Endothelial cell of umbilical vein (primary cell): ENCODE measurements around the gene VAV2. TPM values are rescaled to one million over a fixed set of nuclear protein-coding genes. Genes with fewer than 3 reads are reported as not detected.

Source experiments
- BruUV-seq: library from RNA; stranded (reverse); fragments of 400-500 nt; replicated peaks from 2 replicates; lab custom pipeline; 2021; lab: Mats Ljungman, UMichigan
- CTCF ChIA-PET: fragments of 300-600, 350-600 bp; sonication (Branson Sonifier 250); formaldehyde crosslinking; loops from one replicate; lab custom pipeline; 2021; ENCODE audit warnings: antibody characterized with exemption, inconsistent platforms; lab: Charles Lee
- POLR2A ChIA-PET: fragments of 300-600, 350-600 bp; sonication (Branson Sonifier 250); formaldehyde crosslinking; loops from one replicate; lab custom pipeline; 2021; ENCODE audit warnings: antibody characterized with exemption, inconsistent platforms; lab: Charles Lee
- DNase-seq: peaks from one replicate; pipeline ENCODE4 v3.0.0-alpha.2; 2011; ENCODE audit warnings: low read depth, low spot score
- FAIRE-seq: peaks from 2 replicates; lab custom pipeline; 2011; peaks lifted over from hg19 to GRCh38; lab: Jason Lieb, UNC
- H2AFZ ChIP-seq: 2 replicates; pipeline ENCODE4 v1.6.0; 2012; ENCODE audit warnings: low read depth, low read length, control low read depth, inconsistent platforms
- H3K27ac ChIP-seq: 2 replicates; pipeline ENCODE4 v1.5.1; 2011; ENCODE audit warnings: low read depth, mild to moderate bottlenecking, control low read depth, low read length, moderate library complexity; ENCODE audit not compliant: insufficient read depth
- H3K27me3 ChIP-seq, 2 experiments: 2 replicates each; pipeline versions ENCODE4 v1.6.0 to v1.6.1; 2011; ENCODE audit warnings: low read length in 2 of 2, mixed read lengths in 1 of 2; ENCODE audit not compliant: control insufficient read depth in 2 of 2, insufficient read depth in 2 of 2
- H3K36me3 ChIP-seq, 2 experiments: 2 replicates in 1 of 2; 3 replicates in 1 of 2; pipeline ENCODE4 v1.5.1; 2011; ENCODE audit warnings: low read length in 2 of 2, mild to moderate bottlenecking in 1 of 2, moderate library complexity in 1 of 2; ENCODE audit not compliant: control insufficient read depth in 2 of 2, insufficient read depth in 2 of 2; ENCODE audit errors: extremely low read depth in 1 of 2
- H3K4me1 ChIP-seq: 3 replicates; pipeline ENCODE4 v1.5.1; 2011; ENCODE audit warnings: mild to moderate bottlenecking, low read length; ENCODE audit not compliant: control insufficient read depth, insufficient read depth; ENCODE audit errors: extremely low read depth
- H3K4me2 ChIP-seq: 2 replicates; pipeline ENCODE4 v1.6.1; 2011; ENCODE audit warnings: low read length, control low read depth, mixed read lengths; ENCODE audit not compliant: insufficient read depth
- H3K4me3 ChIP-seq, 3 experiments: fragments of 200-600 bp in 1 of 3; sonication (generic), shearing (Covaris generic) in 1 of 3; replicated peaks in 1 of 3; 2 replicates each; pipeline ENCODE4 v1.5.1; 2011 to 2016; ENCODE audit warnings: control low read depth in 3 of 3, low read length in 3 of 3, mild to moderate bottlenecking in 2 of 3, inconsistent platforms in 1 of 3, low read depth in 1 of 3, moderate library complexity in 1 of 3; ENCODE audit not compliant: insufficient read depth in 1 of 3
- H3K79me2 ChIP-seq: 2 replicates; pipeline ENCODE4 v1.6.0; 2012; ENCODE audit warnings: low read length, inconsistent platforms; ENCODE audit not compliant: control insufficient read depth, insufficient read depth
- H3K9ac ChIP-seq: replicated peaks from 2 replicates; pipeline ENCODE3; 2011; ENCODE audit warnings: low read length, control low read depth; ENCODE audit not compliant: insufficient read depth; ENCODE audit errors: extremely low read depth
- H3K9me1 ChIP-seq: replicated peaks from 3 replicates; pipeline ENCODE4 v1.6.0; 2011; ENCODE audit warnings: mild to moderate bottlenecking, low read length; ENCODE audit not compliant: control insufficient read depth, insufficient read depth; ENCODE audit errors: extremely low read depth
- H3K9me3 ChIP-seq: replicated peaks from 2 replicates; pipeline ENCODE4 v1.5.1; 2012; ENCODE audit warnings: low read length, inconsistent platforms; ENCODE audit not compliant: control insufficient read depth, insufficient read depth
- H4K20me1 ChIP-seq: replicated peaks from 2 replicates; pipeline ENCODE3; 2011; ENCODE audit warnings: mild to moderate bottlenecking, low read length; ENCODE audit not compliant: control insufficient read depth, insufficient read depth; ENCODE audit errors: extremely low read depth
- EZH2 ChIP-seq: IDR thresholded peaks from 2 replicates; pipeline ENCODE4 v1.6.1; 2012; ENCODE audit warnings: borderline replicate concordance, low read depth, mild to moderate bottlenecking, moderate library complexity, low read length, inconsistent platforms; ENCODE audit not compliant: severe bottlenecking
- FOS ChIP-seq: IDR thresholded peaks from 2 replicates; pipeline ENCODE4 v1.6.1; 2011; ENCODE audit warnings: mild to moderate bottlenecking, low read length, moderate library complexity, borderline replicate concordance; ENCODE audit not compliant: insufficient read depth
- GATA2 ChIP-seq: IDR thresholded peaks from 2 replicates; pipeline ENCODE4 v1.7.0; 2011; ENCODE audit warnings: low read depth, mild to moderate bottlenecking, moderate library complexity, mixed read lengths, low read length; ENCODE audit not compliant: insufficient read length, insufficient read depth
- JUN ChIP-seq: IDR thresholded peaks from 2 replicates; pipeline ENCODE4 v1.6.1; 2011; ENCODE audit warnings: borderline replicate concordance, low read depth; ENCODE audit not compliant: insufficient read length, insufficient read depth
- MAX ChIP-seq: IDR thresholded peaks from 2 replicates; pipeline ENCODE4 v1.6.1; 2011; ENCODE audit not compliant: insufficient read depth, insufficient read length
- MYC ChIP-seq: IDR thresholded peaks from one replicate; pipeline ENCODE4 v1.6.1; 2011; ENCODE audit warnings: mild to moderate bottlenecking, low read depth, low read length
- POLR2A ChIP-seq: IDR thresholded peaks from 2 replicates; pipeline ENCODE4 v1.6.1; 2012; ENCODE audit warnings: low read depth, mild to moderate bottlenecking, control low read depth, low read length
- POLR2AphosphoS5 ChIP-seq: IDR thresholded peaks from 2 replicates; pipeline ENCODE4 v1.6.1; 2012; ENCODE audit warnings: low read depth, mild to moderate bottlenecking, control low read depth, low read length, moderate library complexity; ENCODE audit not compliant: insufficient read depth
- dilution Hi-C: fragments of 300-500 bp; cut with MboI; formaldehyde crosslinking; loops from one replicate; pipeline ENCODE4 v1.15.0; 2019; ENCODE audit warnings: low sequenced_read_pairs; ENCODE audit not compliant: extremely low pct_ligation_motif_present
- intact Hi-C: fragments of 100-400 bp; cut with micrococcal nuclease; formaldehyde crosslinking; loops from one replicate; pipeline ENCODE4 v1.10.0; 2022
- polyA plus RNA-seq, 4 experiments: library from polyadenylated mRNA; depleted of rRNA in 3 of 4; stranded (reverse) in 3 of 4; unstranded in 1 of 4; fragments of >200 nt; gene quantifications; 2 replicates each; pipeline versions ENCODE4 v1.2.1 to v1.2.3, GENCODE V29; 2011 to 2012; ENCODE audit warnings: missing spikeins in 1 of 4
- total RNA-seq: library from RNA; stranded (reverse); gene quantifications from 2 replicates; pipeline ENCODE4 v1.2.3, GENCODE V29; 2021
- TF ChIP-seq, protein P1 (sequence below), 2 donors: IDR thresholded peaks; 1 replicate in 1 of 2; 2 replicates in 1 of 2; pipeline ENCODE4 v1.5.1; 2011; ENCODE audit warnings: low read length in 2 of 2, mild to moderate bottlenecking in 2 of 2, moderate library complexity in 2 of 2, control low read depth in 1 of 2, inconsistent platforms in 1 of 2, low read depth in 1 of 2; ENCODE audit not compliant: insufficient read depth in 1 of 2; ENCODE audit errors: extremely low read depth in 1 of 2

Gene VAV2
- total and polyA plus RNA-seq, 2 donors (not counting 3 experiments of a cell fraction or from before 2014, with no cell fraction given) = 10.6 to 30.6 TPM

DNA sequence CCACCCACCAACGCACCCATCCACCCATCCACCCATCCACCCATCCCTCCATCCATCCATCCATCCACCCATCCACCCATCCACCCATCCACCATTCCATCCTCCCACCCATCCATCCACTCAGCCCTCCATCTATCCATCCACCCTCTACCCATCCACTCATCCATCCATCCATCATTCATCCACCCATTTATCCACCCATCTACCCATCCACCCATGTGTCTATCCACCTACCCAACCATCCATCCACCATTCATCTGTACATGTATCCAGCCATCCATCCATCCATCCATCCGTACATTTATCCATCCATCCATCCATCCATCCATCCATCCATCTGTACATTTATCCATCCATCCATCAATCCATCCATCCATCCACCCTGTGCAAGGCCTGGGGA, 11.1 kb upstream of the VAV2 start:
- FAIRE-seq = no peak
- dilution Hi-C loops = no loop called here

More for the DNA sequence above, 11.1 kb upstream of the VAV2 start:
- Histone ChIP-seq H3K27me3 (no peaks in the 10 kb centered on the region), H3K27ac (no peak overlapping the region), H2AFZ (no peak overlapping the region), H3K36me3 (no peaks in the 10 kb centered on the region), H3K9ac (no peak overlapping the region), H3K9me1 (no peaks in the 10 kb centered on the region), H3K4me2 (no peak overlapping the region), H3K4me1 (no peaks in the 10 kb centered on the region), H3K79me2 (no peaks in the 10 kb centered on the region), H3K9me3 (no peaks in the 10 kb centered on the region), H3K4me3 (no peak overlapping the region), H4K20me1 (no peaks in the 10 kb centered on the region)
- ChIA-PET CTCF (no interaction called here), POLR2A (no interaction called here)
- intact Hi-C loops = no loop called here
- no TSS peak for BruUV-seq
- DNase-seq = no peak
- TF ChIP-seq MAX (no peak), FOS (no peak), JUN (no peak), GATA2 (no peak), MYC (no peak), POLR2A (no peak), EZH2 (no peak), POLR2AphosphoS5 (no peak)
- TF ChIP-seq, protein P1, sequence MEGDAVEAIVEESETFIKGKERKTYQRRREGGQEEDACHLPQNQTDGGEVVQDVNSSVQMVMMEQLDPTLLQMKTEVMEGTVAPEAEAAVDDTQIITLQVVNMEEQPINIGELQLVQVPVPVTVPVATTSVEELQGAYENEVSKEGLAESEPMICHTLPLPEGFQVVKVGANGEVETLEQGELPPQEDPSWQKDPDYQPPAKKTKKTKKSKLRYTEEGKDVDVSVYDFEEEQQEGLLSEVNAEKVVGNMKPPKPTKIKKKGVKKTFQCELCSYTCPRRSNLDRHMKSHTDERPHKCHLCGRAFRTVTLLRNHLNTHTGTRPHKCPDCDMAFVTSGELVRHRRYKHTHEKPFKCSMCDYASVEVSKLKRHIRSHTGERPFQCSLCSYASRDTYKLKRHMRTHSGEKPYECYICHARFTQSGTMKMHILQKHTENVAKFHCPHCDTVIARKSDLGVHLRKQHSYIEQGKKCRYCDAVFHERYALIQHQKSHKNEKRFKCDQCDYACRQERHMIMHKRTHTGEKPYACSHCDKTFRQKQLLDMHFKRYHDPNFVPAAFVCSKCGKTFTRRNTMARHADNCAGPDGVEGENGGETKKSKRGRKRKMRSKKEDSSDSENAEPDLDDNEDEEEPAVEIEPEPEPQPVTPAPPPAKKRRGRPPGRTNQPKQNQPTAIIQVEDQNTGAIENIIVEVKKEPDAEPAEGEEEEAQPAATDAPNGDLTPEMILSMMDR (IDR thresholded peaks at IDR 0.05; ENCODE audit: extremely low read depth in 1 of 2, insufficient read depth in 1 of 2, low read depth in 1 of 2, low read length in 2 of 2) = no peak
